Stimulated activated CD4-positive, alpha-beta T cell treated with anti-CD3 and anti-CD28 coated beads, TNF-alpha, amount 100 ng/mL, for 1 hour (primary cell): ENCODE data around the gene CHRND.

Source experiments
- DNase-seq, 3 donors: peaks; one replicate each; pipeline ENCODE4 v3.0.0-alpha.2; 2020; ENCODE audit warnings: low read depth in 3 of 3, low spot score in 1 of 3

The CHRND gene

GRCh38 chr2:232487385-232488096 is 38.4 kb upstream of the CHRND start, which contains the start of gene ECEL1:
TSS of gene ECEL1 (minus strand) at chr2:232487834. CDS start at chr2:232486653, 1,181 bp downstream.
- no peak for DNase-seq

- DNase-seq: no peak
Observed at GRCh38 chr2:232488097-232488711, 37.8 kb upstream of the CHRND start.

- DNase-seq: no peak
Observed at GRCh38 chr2:232488721-232489300, 37.1 kb upstream of the CHRND start.

- no peak for DNase-seq
Observed at GRCh38 chr2:232489516-232490220, 36.3 kb upstream of the CHRND start.

- DNase-seq: no peak
Observed at GRCh38 chr2:232490221-232491138, 35.5 kb upstream of the CHRND start.

GRCh38 chr2:232491139-232491780 is 34.7 kb upstream of the CHRND start:
- DNase-seq: no peak

GRCh38 chr2:232492236-232492848 is 33.6 kb upstream of the CHRND start:
- DNase-seq: no peak

GRCh38 chr2:232492963-232493700 is 32.8 kb upstream of the CHRND start:
- no peak for DNase-seq

GRCh38 chr2:232493701-232494474 is 32.1 kb upstream of the CHRND start:
- DNase-seq: no peak

- DNase-seq: no peak
Observed at GRCh38 chr2:232494542-232494941, 31.4 kb upstream of the CHRND start.

- DNase-seq: no peak
Observed at GRCh38 chr2:232495292-232495691, 30.7 kb upstream of the CHRND start.

- DNase-seq: no peak
Observed at GRCh38 chr2:232496501-232497270, 29.3 kb upstream of the CHRND start.

GRCh38 chr2:232497348-232497747 is 28.6 kb upstream of the CHRND start:
- no peak for DNase-seq

GRCh38 chr2:232498452-232498851 is 27.5 kb upstream of the CHRND start:
- no peak for DNase-seq

- DNase-seq: no peak
Observed at GRCh38 chr2:232501331-232501771, 24.6 kb upstream of the CHRND start.

- no peak for DNase-seq
Observed at GRCh38 chr2:232501794-232502390, 24.1 kb upstream of the CHRND start.

- DNase-seq: no peak
Observed at GRCh38 chr2:232502511-232502910, 23.4 kb upstream of the CHRND start.
